Stimulated activated CD8-positive, alpha-beta memory T cell treated with anti-CD3 and anti-CD28 coated beads, Interleukin-15, amount 100 ng/mL, for 48 hours (primary cell): ENCODE results near the gene EVC.
"Not testable (repeated sequence)": the region's sequence is repeated elsewhere in the genome, so short reads cannot be mapped to it uniquely, and the experiment has no call there.

Experiments used
- DNase-seq, 2 donors: peaks; one replicate each; pipeline ENCODE4 v3.0.0-alpha.2; 2020; ENCODE audit warnings: low read depth in 2 of 2

The EVC gene

DNA sequence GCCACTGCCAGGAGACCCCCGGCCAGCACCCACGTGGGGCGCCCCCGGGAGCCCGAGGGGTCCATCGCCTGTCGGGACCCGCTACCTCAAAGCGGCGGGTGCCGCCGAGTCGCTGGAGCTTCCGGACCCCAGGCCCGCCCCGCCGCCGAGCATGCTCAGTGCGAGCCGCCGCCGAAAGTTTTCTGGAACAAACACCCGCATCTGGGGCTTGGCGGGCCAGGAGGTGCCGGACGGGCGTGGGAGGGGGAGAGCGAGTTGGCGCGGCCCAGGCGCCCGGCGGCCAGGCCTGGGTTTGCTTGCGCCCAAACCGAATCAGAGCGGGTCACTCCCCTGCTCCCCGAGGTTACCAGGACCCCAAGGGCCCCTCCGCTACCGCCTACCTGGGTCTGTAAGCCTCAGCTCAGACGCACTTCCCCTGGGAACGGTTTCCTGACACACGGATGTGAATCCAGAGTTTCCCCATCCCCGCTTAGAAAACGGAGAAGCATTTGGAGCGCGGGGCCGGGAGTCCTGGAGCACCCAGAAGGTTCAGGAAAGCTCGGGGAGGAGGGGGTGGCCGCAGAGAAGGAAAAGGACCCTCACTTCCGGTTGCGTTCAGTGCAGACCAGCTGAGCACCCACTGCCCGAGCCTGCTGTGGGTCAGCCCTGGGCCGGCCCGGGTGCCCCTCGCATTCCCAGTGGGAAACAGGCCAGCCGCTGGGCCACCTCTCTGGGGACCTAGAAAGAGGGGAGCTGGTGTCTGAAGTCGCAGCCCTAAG lies 2.4 kb upstream of the EVC start, which contains the start of gene EVC2:
EVC2 (minus strand) TSS at position 111 of the 758 bp plus-strand sequence; CDS start at position 65, 46 bp downstream.
- no peak for DNase-seq

DNA sequence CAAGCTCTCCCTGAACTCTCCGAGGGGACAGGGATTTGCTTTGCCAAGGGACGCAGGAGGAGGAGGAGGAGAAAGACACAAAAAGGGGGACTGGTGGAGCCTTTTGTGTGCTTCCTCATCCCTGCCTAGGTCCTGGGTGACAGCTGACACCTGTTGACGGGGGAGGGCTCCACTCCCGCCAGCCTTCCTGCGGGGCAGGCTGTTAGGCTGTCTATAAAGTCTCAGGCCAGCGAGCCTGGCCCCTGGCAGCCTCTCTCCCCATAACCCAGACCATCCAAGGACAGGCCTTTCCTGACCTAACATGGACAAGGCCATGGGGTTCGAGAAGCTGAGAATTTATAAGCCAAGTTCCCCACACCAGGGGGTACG lies 1.8 kb upstream of the EVC start:
- DNase-seq, result no peak

DNA sequence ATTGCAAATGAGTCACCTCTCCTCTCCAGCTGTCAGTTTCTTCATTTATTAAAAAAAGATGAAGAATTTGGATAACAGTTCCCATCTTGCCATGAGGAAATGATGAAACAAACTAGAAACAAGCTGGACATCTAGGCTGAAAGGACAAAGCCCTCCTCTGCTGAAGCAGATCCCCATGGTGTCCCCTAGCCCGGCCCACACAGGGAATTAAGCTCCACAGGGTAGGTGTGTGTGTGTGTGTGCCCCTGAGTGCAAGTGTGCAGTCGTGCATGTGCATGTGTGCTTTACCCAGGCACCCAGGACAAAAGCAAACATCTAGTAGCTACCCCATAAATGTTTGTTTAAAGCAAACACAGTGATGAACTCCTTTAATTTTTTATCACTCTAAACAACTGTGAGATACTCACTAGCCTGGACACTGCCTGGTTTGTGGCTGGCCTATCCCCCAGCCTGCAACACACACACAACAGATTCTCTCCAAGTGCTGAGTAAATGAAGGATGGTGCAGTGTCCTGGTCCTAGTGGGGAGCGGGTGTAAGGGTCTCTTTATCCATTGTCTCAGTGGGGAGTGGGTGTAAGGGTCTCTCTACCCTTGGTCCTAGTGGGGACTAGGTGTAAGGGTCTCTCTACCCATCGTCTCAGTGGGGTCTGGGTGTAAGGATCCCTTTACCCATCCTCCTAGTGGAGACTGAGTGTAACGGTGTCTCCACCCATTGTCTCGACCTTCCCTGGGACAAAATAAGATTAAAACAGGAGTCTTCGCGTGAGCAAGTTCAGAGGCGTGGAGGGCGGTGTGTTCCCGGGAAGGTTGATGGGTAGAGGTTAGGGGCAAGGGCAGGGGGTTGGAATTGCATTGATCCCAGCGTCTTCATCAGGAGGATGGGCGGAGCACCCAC lies 688 bp upstream of the EVC start:
- DNase-seq, result no peak

DNA sequence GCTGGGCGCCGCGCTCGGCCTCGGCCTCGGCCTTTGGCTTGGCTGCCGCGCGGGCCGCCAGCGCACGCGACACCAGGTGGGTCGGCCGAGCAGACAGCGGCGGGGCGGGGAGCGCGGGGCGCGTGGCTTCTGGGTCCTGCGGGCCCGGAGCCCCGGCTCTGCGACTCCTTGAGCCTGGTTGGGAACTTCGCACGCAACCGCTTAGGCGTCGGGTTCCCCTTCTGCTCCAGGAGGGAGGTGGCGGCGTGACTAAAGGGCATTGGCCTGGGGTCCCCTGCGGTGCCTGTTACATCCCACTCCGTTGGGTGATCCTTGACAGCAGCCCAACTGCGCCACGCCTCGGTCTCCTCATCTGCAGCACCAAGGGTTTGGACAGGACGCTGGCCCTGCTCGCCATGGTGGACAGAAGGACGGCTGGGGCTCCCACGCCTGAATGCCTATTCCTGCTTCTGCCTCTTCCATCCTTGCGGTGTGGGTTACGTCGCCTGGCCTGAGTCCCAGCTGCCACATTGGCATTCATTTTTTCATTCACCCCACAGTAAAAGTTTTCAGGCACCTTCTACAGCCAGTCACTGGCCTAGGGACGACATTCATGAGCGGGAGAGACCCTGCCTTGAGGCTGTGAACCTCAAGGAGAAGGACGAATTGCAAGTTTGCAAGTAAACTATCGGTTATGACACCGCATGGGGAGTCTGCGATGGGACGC lies 631 bp downstream of the EVC start:
- no peak for DNase-seq

DNA sequence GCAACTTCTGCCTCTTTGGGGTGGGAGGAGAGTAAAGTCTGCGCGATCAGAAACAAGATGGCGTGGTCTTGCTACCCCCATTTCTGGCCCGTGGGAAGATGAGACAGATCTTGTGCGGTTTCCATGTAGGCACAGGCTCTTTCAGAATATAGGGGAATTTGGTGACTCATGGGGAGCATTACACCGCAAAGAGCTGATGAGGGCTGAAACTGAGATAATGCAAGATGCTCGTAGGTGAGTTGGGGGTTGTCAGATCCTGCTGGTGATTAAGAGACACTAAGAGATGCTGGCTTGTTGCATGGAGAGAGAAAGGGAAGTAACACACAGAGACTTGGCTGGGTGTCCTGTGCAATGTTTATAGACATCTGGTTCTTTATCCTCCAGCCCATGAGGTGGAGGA lies 1.5 kb downstream of the EVC start:
- DNase-seq, result peak in 1 of 2 donors; percentile 23

DNA sequence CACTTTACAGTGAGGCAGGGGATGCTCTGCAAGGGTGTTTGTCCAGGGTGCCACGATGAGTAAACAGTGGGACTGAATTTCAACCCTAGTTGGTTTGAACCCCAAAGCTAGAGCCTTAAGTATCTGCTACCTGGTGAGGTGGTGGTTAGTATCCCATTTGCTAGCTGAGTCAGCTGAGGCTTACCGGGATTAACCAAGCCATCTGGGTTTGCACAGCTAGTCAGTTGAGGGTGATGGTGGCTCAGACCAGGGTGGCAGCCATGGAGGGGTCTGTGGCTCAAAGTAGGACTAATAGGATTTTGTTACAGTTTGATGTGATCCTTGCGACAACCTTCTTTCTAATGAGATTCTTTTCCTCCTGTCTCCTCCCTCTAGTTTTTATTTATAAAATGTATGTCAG lies 1.9 kb downstream of the EVC start:
- no peak for DNase-seq

DNA sequence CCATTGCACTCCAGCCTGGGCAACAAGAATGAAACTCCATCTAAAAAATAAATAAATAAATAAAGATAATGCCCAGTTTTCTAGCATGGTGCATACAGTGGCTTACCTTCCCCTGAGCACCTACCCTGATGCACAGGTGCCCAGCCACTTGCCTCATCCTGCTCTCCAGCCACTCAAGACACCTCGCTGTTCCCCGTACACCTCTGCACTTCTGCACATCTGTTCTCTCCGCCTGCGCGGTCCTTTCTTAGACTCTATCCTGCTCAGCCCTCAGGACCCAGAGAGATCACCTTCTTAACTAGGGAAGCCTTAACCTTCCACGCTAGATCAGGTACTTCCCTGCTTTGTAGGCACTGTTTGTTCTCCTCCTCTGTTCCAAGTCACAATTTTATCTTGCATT lies 2.9 kb downstream of the EVC start:
- no peak for DNase-seq

DNA sequence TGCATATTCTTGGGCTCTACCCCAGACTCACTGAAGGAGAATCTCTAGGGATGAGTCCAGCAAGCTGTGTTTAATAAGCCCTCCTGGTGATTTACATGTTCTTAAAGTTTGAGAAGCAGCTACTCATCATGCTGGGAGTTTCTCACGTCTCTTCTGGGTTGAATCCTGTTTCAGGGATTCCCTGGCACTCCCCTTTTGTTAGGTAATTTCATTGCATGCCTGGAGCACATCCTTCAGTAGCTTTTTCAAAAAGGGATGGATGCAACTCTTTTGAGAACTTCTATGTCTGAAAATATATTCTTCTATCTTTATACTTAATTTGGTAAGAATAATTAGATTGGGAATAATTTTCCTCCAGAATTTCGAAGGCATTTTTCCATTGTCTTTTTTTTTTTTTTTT lies 4.4 kb downstream of the EVC start:
- no peak for DNase-seq

DNA sequence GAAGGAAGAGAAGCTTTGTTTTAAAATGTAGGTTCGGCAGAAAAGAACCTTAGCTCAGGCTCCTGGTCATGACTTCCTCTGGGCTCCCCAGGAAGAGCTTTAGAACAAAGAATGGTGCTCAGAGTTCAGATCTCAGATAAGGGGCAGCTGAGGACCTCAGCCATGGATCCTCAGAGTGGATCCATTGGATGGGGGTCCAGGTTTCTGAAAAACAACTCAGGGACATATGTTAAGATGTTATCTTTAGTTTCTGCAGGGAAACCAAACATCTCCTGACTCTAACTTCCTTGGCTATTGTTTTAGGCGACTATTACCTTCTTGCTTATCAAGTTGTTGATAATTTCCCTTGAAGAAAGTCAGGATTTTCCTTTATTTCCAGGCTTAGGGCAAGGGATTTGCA lies 5.4 kb downstream of the EVC start:
- DNase-seq, result no peak

DNA sequence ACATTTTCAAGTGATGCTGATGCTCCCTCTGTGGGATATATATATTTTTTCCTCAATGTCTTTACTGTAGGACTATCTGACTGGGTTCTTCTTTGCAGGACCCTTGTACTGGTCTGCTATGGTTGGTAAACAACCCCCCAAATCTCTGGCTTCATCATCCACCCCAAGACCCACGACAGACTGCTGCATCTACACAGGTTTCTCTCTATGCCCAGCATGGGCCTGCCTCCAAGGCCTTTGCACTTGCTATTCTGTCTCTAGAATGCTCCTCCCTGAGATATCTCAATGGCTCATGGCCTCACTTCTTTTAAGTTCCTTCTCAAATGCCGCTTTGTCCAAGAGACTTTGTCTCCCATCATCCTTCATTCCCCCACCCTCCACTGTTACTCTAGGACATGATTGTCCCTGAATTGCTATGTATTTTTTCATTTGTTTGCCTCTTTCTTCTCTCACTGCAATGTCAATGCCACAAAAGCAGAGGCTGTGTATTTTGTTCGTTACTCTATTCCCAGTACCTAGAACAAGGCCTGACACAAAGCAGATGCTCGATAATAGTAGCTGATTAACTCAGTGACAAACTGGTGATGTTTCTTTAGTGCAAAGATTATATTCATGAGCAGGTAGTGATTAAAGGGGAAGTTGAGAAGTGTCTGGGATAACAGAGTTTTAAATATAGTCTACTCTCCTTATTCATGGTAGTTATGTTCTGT lies 6.6 kb downstream of the EVC start:
- no peak for DNase-seq

DNA sequence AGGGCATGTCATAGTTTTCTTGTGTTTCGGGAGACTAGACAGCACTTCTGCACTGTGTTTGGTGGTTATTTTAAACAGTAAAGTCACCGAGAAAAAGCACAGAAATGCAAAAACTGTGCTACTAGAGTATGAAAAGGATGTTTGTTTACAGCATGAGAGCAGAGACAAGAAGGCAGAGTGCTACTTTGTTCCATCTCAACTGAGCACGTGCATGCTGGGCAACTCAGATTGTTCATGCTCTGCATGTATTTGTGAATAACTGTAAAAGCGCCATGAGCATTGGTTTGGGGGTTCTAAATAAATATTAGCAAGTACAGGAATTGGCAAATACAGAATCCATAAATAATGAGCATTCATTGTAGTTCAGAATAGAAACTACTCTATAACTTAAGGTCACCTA lies 7.4 kb downstream of the EVC start:
- DNase-seq, result no peak

DNA sequence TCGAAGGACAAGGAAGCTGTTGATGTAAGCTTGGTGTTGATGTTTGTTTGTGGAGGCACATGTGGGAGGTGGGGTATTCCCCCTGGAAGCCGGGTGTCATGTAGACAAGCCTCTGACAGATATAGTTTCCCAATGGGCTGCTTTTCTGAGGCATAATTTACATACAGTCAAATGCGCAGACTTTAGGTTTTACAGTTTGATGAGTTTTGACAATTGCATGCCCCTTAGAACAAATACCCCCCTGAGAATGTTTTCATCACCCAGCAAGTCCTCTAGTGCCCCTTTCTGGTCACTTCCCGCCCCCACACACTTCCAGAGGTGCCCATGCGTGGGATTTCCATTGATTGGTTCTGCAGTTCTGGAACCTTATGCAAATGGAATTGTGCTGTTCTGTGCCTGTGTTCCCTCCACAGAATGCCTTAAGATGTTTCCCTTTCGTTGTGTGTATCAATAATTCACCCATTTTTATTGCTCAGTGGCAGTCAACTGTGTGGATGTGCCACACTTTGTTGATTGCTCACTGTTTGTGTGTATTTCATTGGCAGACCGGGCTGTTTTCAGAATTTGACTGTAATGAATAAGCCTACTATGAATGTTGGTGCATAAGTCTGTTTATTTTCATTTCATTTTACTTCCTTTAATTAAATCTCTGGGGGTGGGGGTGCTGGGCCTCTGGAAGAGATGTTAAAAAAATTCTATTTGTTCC lies 8.5 kb downstream of the EVC start:
- DNase-seq, result no peak

DNA sequence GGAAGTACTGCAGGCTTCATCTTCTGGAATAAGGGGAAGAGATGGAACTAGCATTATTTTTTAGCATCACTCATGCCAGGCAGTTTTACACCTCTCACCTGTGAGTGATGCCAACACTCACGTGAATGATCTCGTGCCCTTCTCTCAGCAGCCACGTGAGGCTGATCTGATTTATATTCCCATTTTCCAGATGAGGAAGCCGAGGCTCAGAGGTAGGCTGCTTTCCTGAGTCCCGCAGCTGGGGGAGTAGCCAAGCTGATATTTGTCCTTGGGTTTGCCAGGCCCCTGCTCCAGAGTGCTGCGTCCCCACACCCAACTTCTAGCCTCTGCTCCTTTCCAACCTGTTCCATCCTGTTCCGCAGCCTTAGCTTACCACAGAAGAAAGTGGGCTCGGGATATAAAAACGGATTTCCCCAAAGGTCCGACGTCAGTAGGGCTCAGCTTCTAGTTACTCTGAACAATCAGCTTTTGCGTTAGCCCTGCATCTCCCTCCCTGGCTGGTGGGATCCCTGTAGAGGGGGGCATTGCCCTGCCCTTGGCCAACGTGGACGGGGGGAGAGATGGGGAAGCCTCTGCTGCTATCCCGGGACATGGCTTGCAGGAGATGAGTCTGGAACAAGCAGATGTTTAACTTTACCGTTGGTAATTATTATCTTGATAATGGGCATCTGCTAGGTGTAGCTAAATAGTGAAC lies 9.3 kb downstream of the EVC start:
- DNase-seq, result no peak

DNA sequence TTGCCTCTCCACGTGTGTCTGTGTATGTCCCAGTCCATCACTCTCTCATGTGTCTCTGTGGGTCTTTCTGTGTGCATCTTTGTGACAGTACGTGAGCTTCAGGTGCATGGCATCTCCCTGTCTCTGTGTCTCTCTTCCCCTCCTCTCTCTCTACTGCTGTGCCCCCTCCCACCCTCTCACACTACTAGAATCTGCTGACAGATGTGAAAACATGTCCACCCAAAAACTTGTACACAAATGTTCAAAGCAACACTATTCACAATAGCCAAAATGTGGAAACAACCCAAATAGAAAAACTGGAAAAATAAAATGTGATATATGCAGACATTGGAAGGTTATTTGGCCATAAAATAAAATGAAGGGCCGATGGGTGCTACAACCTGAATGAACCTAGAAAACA lies 10.0 kb downstream of the EVC start:
- DNase-seq, result no peak

DNA sequence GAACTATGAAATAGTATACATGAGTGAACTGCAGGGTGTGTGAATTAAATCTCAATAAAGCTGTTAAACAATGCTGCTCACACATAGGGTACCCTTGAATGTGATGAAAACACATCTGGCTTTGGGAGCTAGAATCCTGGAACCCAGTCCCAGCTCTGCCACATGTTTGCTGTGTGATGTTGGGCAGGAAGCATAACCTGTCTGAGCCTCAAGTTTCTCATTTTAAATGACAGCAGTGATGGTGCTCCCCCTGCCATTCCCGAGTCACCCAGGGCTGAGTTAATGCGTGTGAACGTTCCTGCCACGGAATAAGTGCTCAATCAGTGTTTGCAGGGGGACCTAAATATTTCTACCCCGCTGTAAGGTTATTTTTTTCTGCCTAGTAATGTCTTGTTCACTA lies 10.9 kb downstream of the EVC start:
- DNase-seq, result no peak

DNA sequence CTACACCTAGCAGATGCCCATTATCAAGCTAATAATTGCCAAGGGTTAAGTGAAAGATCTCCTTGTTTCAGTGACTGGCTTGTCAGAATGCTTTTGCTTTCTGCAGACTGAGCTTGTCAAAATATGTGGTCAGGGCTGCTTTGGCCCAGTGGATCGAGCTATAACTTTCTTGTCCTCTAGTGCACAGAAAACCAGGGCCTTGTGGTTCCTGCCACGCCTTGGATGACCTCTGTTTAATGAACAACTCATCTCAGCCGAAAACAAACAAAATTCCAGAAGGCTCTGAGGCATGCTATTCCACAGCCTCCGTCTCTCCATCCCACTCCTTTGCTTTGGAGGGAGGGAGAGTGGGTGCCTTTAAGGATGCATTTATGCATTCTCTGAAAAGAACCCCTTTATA lies 11.3 kb downstream of the EVC start:
- DNase-seq, result no peak

DNA sequence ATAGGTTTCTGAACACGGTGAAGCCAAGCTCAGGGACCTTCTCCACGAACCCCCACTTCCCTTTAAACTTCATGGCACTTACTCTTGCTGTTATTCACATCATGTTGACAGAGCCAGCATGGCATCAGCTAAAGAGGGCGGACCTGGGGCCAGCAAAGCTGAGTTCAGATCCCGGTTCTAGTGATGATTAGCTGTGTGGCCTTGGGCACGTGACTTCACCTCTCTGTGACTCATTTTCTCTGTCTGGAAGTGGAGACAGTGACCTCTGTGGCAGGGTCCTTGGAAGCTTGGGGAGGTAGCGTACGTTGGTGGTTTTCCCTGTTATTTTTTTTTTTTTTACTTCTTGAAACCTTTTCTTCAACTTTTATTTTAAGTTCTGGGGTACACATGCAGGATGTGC lies 13.4 kb downstream of the EVC start:
- no peak for DNase-seq

DNA sequence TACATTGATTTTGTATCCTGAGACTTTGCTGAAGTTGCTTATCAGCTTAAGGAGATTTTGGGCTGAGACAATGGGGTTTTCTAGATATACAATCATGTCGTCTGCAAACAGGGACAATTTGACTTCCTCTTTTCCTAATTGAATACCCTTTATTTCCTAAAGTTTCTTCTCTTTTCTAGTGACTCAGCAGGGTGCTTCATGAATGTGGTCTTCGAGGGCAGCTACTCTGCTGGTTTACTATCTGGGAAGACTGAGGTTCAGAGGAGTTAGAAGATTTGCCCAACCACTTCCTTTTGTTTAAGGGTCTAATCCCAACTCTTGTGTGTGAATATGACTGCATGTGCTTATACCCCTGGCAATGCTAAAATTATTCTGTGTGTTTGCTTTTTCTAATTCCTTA lies 17.4 kb downstream of the EVC start:
- not testable (repeated sequence) for DNase-seq

DNA sequence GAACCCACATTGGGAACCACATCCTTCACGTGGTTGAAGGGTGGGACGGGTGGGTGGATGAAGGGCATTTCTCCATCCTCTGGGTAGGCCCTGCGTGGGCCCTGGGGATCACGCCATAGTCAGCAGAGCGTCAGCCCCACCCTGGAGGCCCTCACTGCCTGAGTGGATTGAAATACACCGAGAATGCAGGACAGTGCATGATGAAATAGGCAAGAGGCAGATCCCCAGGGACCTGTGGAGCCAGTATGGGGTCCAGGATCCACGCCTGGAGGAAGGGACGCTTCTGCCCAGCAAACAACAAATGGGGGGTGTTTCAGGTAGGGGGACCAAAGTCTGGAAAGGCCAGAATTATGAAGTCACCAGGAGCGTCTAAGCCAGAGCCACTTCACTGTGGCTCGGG lies 19.4 kb downstream of the EVC start:
- no peak for DNase-seq
